Measurements from ENCODE around the gene ATP2B1. TPM values are rescaled to one million over a fixed set of nuclear protein-coding genes. Genes with fewer than 3 reads are reported as not detected.

Gene ATP2B1
- total and polyA plus RNA-seq, 9 donors = 9.0 to 60.3 (median 25.6) TPM

DNA sequence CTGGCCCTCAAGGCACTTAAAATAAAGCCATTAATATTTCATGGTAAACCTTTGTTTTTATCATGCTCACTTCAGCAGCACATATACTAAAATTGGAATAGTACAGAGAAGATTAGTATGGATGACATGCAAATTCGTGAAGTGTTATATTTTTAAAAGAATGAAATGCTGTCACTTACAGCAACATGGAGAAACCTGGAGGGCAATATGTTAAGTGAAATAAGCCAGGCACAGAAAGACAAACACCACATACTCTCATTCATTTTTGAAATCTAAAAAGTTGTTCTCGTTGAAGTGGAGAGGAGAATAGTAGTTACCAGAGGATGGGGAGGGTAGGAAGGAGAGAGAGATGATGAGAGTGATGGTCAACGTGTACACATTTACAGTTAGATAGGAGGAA lies 45.4 kb upstream of the ATP2B1 start:
- no peak for DNase-seq
- Histone ChIP-seq H3K9me3 (no peaks in the 10 kb centered on the region), H3K27ac (no peak overlapping the region), H3K36me3 (no peaks in the 10 kb centered on the region), H3K27me3 (no peaks in the 10 kb centered on the region), H3K4me1 (ENCODE audit: insufficient read depth) (no peaks in the 10 kb centered on the region), H3K4me3 (no peak overlapping the region)
- TF ChIP-seq POLR2A (IDR thresholded peaks at IDR 0.05) (no peak), EP300 (IDR thresholded peaks at IDR 0.05) (no peak)
- TF ChIP-seq, protein P1, sequence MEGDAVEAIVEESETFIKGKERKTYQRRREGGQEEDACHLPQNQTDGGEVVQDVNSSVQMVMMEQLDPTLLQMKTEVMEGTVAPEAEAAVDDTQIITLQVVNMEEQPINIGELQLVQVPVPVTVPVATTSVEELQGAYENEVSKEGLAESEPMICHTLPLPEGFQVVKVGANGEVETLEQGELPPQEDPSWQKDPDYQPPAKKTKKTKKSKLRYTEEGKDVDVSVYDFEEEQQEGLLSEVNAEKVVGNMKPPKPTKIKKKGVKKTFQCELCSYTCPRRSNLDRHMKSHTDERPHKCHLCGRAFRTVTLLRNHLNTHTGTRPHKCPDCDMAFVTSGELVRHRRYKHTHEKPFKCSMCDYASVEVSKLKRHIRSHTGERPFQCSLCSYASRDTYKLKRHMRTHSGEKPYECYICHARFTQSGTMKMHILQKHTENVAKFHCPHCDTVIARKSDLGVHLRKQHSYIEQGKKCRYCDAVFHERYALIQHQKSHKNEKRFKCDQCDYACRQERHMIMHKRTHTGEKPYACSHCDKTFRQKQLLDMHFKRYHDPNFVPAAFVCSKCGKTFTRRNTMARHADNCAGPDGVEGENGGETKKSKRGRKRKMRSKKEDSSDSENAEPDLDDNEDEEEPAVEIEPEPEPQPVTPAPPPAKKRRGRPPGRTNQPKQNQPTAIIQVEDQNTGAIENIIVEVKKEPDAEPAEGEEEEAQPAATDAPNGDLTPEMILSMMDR (IDR thresholded peaks at IDR 0.05) = no peak
- intact Hi-C loops (cut with DNase I) = no loop called here
- 82 to 88% (median 83%) methylated on average over 3 of the region's 3 CpGs for whole genome bisulfite sequencing, 3 donors

DNA sequence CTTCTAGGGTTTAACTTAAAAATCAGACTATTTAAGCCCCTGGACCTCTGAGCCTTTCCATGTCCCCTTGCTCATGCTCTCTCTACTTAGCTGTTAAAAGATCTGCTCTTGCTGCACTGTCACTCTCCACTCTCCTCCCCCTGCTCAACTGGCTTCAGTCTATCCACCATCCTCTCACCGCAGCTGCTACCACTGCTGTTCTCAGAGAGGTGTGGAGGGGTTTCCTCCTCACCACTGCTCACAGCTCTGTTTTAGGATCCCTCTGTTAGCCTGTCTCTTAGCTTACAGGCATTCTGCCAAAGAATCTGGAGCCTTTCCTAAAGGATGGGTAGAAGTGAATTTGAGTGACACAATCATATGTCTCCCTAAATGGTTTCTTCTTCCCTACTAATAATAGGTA lies 43.7 kb upstream of the ATP2B1 start:
- 65 to 86% (median 84%) methylated on average over 1 of the region's 1 CpG for WGBS, 3 donors
- intact Hi-C loops (cut with DNase I) = no loop called here
- TF ChIP-seq, protein P1 (IDR thresholded peaks at IDR 0.05) = no peak
- TF ChIP-seq POLR2A (IDR thresholded peaks at IDR 0.05) (no peak), EP300 (IDR thresholded peaks at IDR 0.05) (no peak)
- Histone ChIP-seq H3K4me3 (no peak overlapping the region), H3K36me3 (no peaks in the 10 kb centered on the region), H3K9me3 (no peaks in the 10 kb centered on the region), H3K27me3 (no peaks in the 10 kb centered on the region), H3K4me1 (ENCODE audit: insufficient read depth) (no peaks in the 10 kb centered on the region), H3K27ac (no peak overlapping the region)
- DNase-seq = no peak

DNA sequence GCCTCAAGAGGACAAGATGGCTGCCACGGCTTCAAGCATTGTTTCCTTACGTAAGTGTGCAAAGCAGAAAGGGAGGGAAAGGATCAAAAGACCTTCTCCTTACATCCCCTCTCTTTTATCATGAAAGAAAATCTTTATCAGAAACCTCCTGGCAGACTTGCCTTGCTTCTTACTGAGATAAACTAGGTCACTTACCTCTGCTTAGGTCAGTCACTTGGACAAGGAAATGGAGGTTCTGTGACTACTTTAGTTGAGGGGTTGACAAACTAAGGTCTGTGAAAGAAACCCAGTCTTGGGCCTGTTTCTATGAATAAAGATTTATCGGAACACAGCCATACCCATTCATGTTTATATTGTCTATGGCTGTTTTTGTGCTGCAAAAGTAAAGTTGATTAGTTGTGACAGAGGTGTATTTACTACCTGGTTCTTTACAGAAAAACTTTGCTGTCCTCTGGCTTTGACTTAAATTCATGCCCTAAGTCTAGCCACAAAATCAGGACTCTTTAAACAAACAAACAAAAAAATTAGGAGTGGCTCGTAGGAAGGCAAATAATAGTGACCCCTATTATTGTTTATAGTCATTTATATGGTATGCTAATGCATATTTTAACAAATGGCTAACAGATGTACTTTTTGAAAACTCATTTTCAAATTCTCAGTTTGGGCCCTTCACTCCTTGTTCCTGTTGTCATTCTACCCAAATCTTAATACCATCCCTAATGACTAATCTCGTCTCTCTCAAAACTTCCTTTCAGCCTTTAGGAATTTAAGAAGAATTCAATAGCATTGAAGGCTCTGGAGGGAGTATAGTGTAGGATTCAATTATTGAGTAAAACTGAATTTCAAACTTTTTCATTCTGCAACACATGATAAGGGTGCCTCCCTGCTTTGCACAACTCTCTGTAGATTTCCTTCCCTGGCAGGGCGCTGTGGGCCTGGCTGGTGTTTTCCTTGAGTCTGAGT lies 42.0 kb upstream of the ATP2B1 start:
- DNase-seq = no peak
- Histone ChIP-seq H3K27ac (no peak overlapping the region), H3K27me3 (no peaks in the 10 kb centered on the region), H3K9me3 (no peaks in the 10 kb centered on the region), H3K36me3 (no peaks in the 10 kb centered on the region), H3K4me1 (ENCODE audit: insufficient read depth) (no peaks in the 10 kb centered on the region), H3K4me3 (no peak overlapping the region)
- WGBS, 3 donors = 70 to 76% (median 75%) methylated on average over 6 of the region's 6 CpGs
- intact Hi-C loops (cut with DNase I) = no loop called here
- TF ChIP-seq, protein P1 (IDR thresholded peaks at IDR 0.05) = no peak
- no peak for TF ChIP-seq POLR2A (IDR thresholded peaks at IDR 0.05)
- no peak for TF ChIP-seq EP300 (IDR thresholded peaks at IDR 0.05)

DNA sequence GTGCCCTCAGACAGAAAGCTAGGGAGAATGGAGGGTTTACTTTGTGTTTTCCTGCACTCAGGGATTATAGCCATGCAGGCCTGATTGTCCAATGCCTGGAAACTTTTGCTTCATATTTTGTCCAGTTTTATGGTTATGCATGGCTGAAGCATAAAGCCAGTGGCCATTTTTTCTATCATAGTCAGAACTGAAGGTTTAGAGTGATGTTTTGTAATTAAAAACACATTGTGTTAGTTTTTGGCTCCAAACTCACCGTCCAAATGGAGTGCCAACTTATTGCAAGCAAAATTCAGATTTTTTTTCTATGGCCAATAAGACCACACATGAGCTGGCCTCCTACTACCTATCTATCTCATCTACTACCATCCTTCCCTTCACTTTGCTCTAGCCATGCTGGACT lies 40.2 kb upstream of the ATP2B1 start:
- TF ChIP-seq POLR2A (IDR thresholded peaks at IDR 0.05) (no peak), EP300 (IDR thresholded peaks at IDR 0.05) (no peak)
- TF ChIP-seq, protein P1 (IDR thresholded peaks at IDR 0.05) = no peak
- Histone ChIP-seq H3K27ac (no peak overlapping the region), H3K27me3 (no peaks in the 10 kb centered on the region), H3K36me3 (no peaks in the 10 kb centered on the region), H3K4me1 (ENCODE audit: insufficient read depth) (no peaks in the 10 kb centered on the region), H3K9me3 (no peaks in the 10 kb centered on the region), H3K4me3 (no peak overlapping the region)
- intact Hi-C loops (cut with DNase I) = no loop called here
- 79 to 89% (median 85%) methylated on average over 1 of the region's 1 CpG for WGBS, 3 donors
- no peak for DNase-seq
